ENCODE measurements around the gene RHBDL2.

RHBDL2 gene

GRCh38 chr1:38885092-38885491 is 56.5 kb downstream of the RHBDL2 start:
- H2AFZ ChIP-seq (ENCODE audit: low read depth, low read length): no peak overlapping the region
- H3K4me2 ChIP-seq (ENCODE audit: low read length): no peak overlapping the region
- no peak overlapping the region for H3K9ac ChIP-seq (ENCODE audit: low read length)
- H3K36me3 ChIP-seq (replicated peaks; ENCODE audit: low read depth, low read length): no peaks in the 10 kb centered on the region
- H4K20me1 ChIP-seq (ENCODE audit: insufficient read depth, low read length): no peaks in the 10 kb centered on the region
- H3K79me2 ChIP-seq (ENCODE audit: low read length): no peaks in the 10 kb centered on the region
- H3K27ac ChIP-seq (ENCODE audit: low read length): no peak overlapping the region
- H3K27me3 ChIP-seq (ENCODE audit: low read depth, low read length): no peaks in the 10 kb centered on the region
- TF ChIP-seq CTCF (IDR thresholded peaks at IDR 0.05; ENCODE audit: low read depth, low read length): no peak
- TF ChIP-seq EZH2phosphoT487 (IDR thresholded peaks at IDR 0.05; ENCODE audit: low read depth): no peak
- peaks cover 5% of the 10 kb centered on the region for H3K4me1 ChIP-seq (ENCODE audit: low read length)
- H3K9me3 ChIP-seq (ENCODE audit: insufficient read depth, low read length): no peaks in the 10 kb centered on the region
- no peak overlapping the region for H3K4me3 ChIP-seq (ENCODE audit: low read length)

- Histone ChIP-seq H3K4me3 (ENCODE audit: low read length) (no peak within 1 kb of the TSS), H3K4me1 (ENCODE audit: low read length) (no peaks in the 10 kb centered on the region), H3K27ac (ENCODE audit: low read length) (no peak within 1 kb of the TSS), H4K20me1 (ENCODE audit: insufficient read depth, low read length) (no peaks in the 10 kb centered on the region), H3K27me3 (ENCODE audit: low read depth, low read length) (no peaks in the 10 kb centered on the region), H3K9ac (ENCODE audit: low read length) (no peak within 1 kb of the TSS), H3K4me2 (ENCODE audit: low read length) (no peak within 1 kb of the TSS), H3K36me3 (replicated peaks; ENCODE audit: low read depth, low read length) (no peaks in the 10 kb centered on the region), H3K79me2 (ENCODE audit: low read length) (no peaks in the 10 kb centered on the region), H3K9me3 (ENCODE audit: insufficient read depth, low read length) (no peaks in the 10 kb centered on the region), H2AFZ (ENCODE audit: low read depth, low read length) (no peak within 1 kb of the TSS)
- TF ChIP-seq CTCF (IDR thresholded peaks at IDR 0.05; ENCODE audit: low read depth, low read length) (no peak), EZH2phosphoT487 (IDR thresholded peaks at IDR 0.05; ENCODE audit: low read depth) (no peak)
Measured at GRCh38 chr1:38881487-38881886, 60.1 kb downstream of the RHBDL2 start, which contains the start of gene GJA9. Gene GJA9 (minus strand): TSS chr1:38881587. CDS start chr1:38876098, 5,489 bp downstream.

- Histone ChIP-seq H3K4me1 (ENCODE audit: low read length) (peaks cover 14% of the 10 kb centered on the region), H3K9me3 (ENCODE audit: insufficient read depth, low read length) (no peaks in the 10 kb centered on the region), H3K79me2 (ENCODE audit: low read length) (peaks cover 20% of the 10 kb centered on the region), H4K20me1 (ENCODE audit: insufficient read depth, low read length) (no peaks in the 10 kb centered on the region), H3K36me3 (replicated peaks; ENCODE audit: low read depth, low read length) (no peaks in the 10 kb centered on the region), H3K4me2 (ENCODE audit: low read length) (no peak overlapping the region), H3K9ac (ENCODE audit: low read length) (no peak overlapping the region), H3K27ac (ENCODE audit: low read length) (no peak overlapping the region), H3K4me3 (ENCODE audit: low read length) (no peak overlapping the region), H2AFZ (ENCODE audit: low read depth, low read length) (no peak overlapping the region), H3K27me3 (ENCODE audit: low read depth, low read length) (no peaks in the 10 kb centered on the region)
- TF ChIP-seq CTCF (IDR thresholded peaks at IDR 0.05; ENCODE audit: low read depth, low read length) (no peak), EZH2phosphoT487 (IDR thresholded peaks at IDR 0.05; ENCODE audit: low read depth) (no peak)
Measured at GRCh38 chr1:38875811-38876210, 65.8 kb downstream of the RHBDL2 start.

GRCh38 chr1:38873027-38873969 is 68.3 kb downstream of the RHBDL2 start, which contains the start of gene MYCBP:
Gene MYCBP (minus strand): TSS chr1:38873348. CDS start chr1:38873305, 43 bp downstream.
- Histone ChIP-seq H4K20me1 (ENCODE audit: insufficient read depth, low read length) (0 out of 2 replicates have a peak, but pooled peaks cover under 1% of the 10 kb centered on the region), H3K36me3 (replicated peaks; ENCODE audit: low read depth, low read length) (no peaks in the 10 kb centered on the region), H3K9me3 (ENCODE audit: insufficient read depth, low read length) (no peaks in the 10 kb centered on the region), H3K27ac (ENCODE audit: low read length) (peak within 1 kb of the TSS; percentile 18; the same call in 1 of the 2 replicates), H3K79me2 (ENCODE audit: low read length) (peaks cover 25% of the 10 kb centered on the region), H3K27me3 (ENCODE audit: low read depth, low read length) (no peaks in the 10 kb centered on the region), H2AFZ (ENCODE audit: low read depth, low read length) (no peak within 1 kb of the TSS), H3K4me2 (ENCODE audit: low read length) (peak within 1 kb of the TSS; percentile 98), H3K4me3 (ENCODE audit: low read length) (peak within 1 kb of the TSS; percentile 99), H3K9ac (ENCODE audit: low read length) (peak within 1 kb of the TSS; percentile 89), H3K4me1 (ENCODE audit: low read length) (peaks cover 14% of the 10 kb centered on the region)
- TF ChIP-seq CTCF (IDR thresholded peaks at IDR 0.05; ENCODE audit: low read depth, low read length) (no peak), EZH2phosphoT487 (IDR thresholded peaks at IDR 0.05; ENCODE audit: low read depth) (no peak)

Data from OCI-LY3 (cell line).